Measurements from ENCODE around the gene ZNF888.
"Not testable (repeated sequence)": the region's sequence is repeated elsewhere in the genome, so short reads cannot be mapped to it uniquely, and the experiment has no call there.

ZNF888 gene

GRCh38 chr19:52857378-52858191 is 65.6 kb downstream of the ZNF888 start, which contains the start of gene ZNF468:
TSS of gene ZNF468 (minus strand) at chr19:52857619. CDS start at chr19:52854272, 3,347 bp downstream.
- Mint-ChIP-seq H3K27ac (peak within 1 kb of the TSS; percentile 89), H3K4me3 (peak within 1 kb of the TSS; percentile 94), H3K4me1 (ENCODE audit: low read depth) (peaks cover 15% of the 10 kb centered on the region), H3K9me3 (ENCODE audit: low read depth) (peaks cover 10% of the 10 kb centered on the region), H3K36me3 (peaks cover 18% of the 10 kb centered on the region)
- not testable (repeated sequence) for H3K27me3 Mint-ChIP-seq

GRCh38 chr19:52856540-52857377 is 66.5 kb downstream of the ZNF888 start:
- Mint-ChIP-seq H3K4me3 (peak overlapping the region; percentile 94), H3K4me1 (ENCODE audit: low read depth) (peaks cover 15% of the 10 kb centered on the region), H3K27ac (peak overlapping the region; percentile 89), H3K36me3 (peaks cover 12% of the 10 kb centered on the region)
- H3K27me3 Mint-ChIP-seq; H3K9me3 Mint-ChIP-seq (ENCODE audit: low read depth): not testable (repeated sequence)

Data from activated naive CD8-positive, alpha-beta T cell (primary cell).